Psoas muscle (tissue), 8 donors: ENCODE data around the gene CIDEB. TPM values are rescaled to one million over a fixed set of nuclear protein-coding genes. Genes with fewer than 3 reads are reported as not detected.

Experiments used
- ATAC-seq, 4 donors: fragments of 200-7000 bp; cut with Tn5 transposase; one replicate each; pipeline ENCODE4 v1.9.1; 2020; ENCODE audit warnings: moderate library complexity in 3 of 4, mild to moderate bottlenecking in 2 of 4
- DNase-seq, 2 donors: peaks; one replicate each; pipeline ENCODE4 v3.0.0-alpha.2; 2020
- H3K27ac ChIP-seq: fragments of 200-600 bp; one replicate; pipeline ENCODE4 v1.8.0; 2022
- H3K27me3 ChIP-seq, 3 donors: fragments of 200-600 bp in 1 of 3; one replicate each; pipeline versions ENCODE4 v1.6.1 to v1.8.0; 2013 to 2022; ENCODE audit warnings: low read length in 2 of 3, mild to moderate bottlenecking in 2 of 3, moderate library complexity in 1 of 3; ENCODE audit not compliant: insufficient read depth in 3 of 3
- H3K36me3 ChIP-seq, 2 donors: fragments of 200-600 bp in 1 of 2; one replicate each; pipeline versions ENCODE4 v1.6.1 to v1.8.0; 2013 to 2022; ENCODE audit warnings: low read depth in 1 of 2, mild to moderate bottlenecking in 1 of 2, moderate library complexity in 1 of 2; ENCODE audit not compliant: insufficient read depth in 1 of 2
- H3K4me1 ChIP-seq: fragments of 200-600 bp; one replicate; pipeline ENCODE4 v1.8.0; 2022
- H3K4me3 ChIP-seq: fragments of 200-600 bp; one replicate; pipeline ENCODE4 v1.8.0; 2022; ENCODE audit warnings: mild to moderate bottlenecking
- H3K9me3 ChIP-seq: fragments of 200-600 bp; one replicate; pipeline ENCODE4 v1.8.0; 2022
- WGBS, 3 donors: extraction: QIAGEN DNeasy Blood & Tissue Kit; methylation state at CpG; one replicate each; pipeline versions ENCODE4 v1.1.6 to v1.1.7; 2013; 5-methylcytosine and 5-hydroxymethylcytosine counted together
- intact Hi-C, 2 donors: fragments of 100-400 bp; cut with DNase I; formaldehyde crosslinking; loops; one replicate each; pipeline versions ENCODE4 v1.11.0 to v1.14.2; 2022
- polyA plus RNA-seq, 3 donors: library from polyadenylated mRNA; stranded (reverse); fragments of 200-250 nt; gene quantifications; one replicate each; pipeline ENCODE4 v1.2.3, GENCODE V29; 2013
- total RNA-seq, 4 donors: library from RNA; stranded (reverse); fragmentation: NEBNext Ultra II Directional in 2 of 4; extraction: Animal tissue kit (Norgen Biotek cat#: 25700) in 2 of 4; gene quantifications; one replicate each; pipeline versions ENCODE4 v1.2.1 to v1.2.4, GENCODE V29; 2021 to 2023
- TF ChIP-seq, protein P1 (sequence below): fragments of 200-600 bp; IDR thresholded peaks from one replicate; pipeline ENCODE4 v1.8.0; 2022; ENCODE audit warnings: antibody characterized with exemption
- donor health status: healthy with polysubstance abuse.
- donor health status: DM: no; HTN: no; CAD: no; lungs with moderate emphysema.
- donor health status: Bipolar disorder and iron deficiency.
- donor health status: healthy.
- donor health status: DM: yes; HTN: yes; CAD: no.
- donor health status: DM: no; HTN: no; CAD: no.
- donor health status: DM: no; HTN: no; CAD: no.
- donor health status: DM: yes; HTN: yes; CAD: no.

Gene CIDEB
- total and polyA plus RNA-seq, 7 donors, result 0.95 to 2.5 (median 1.7) TPM

DNA sequence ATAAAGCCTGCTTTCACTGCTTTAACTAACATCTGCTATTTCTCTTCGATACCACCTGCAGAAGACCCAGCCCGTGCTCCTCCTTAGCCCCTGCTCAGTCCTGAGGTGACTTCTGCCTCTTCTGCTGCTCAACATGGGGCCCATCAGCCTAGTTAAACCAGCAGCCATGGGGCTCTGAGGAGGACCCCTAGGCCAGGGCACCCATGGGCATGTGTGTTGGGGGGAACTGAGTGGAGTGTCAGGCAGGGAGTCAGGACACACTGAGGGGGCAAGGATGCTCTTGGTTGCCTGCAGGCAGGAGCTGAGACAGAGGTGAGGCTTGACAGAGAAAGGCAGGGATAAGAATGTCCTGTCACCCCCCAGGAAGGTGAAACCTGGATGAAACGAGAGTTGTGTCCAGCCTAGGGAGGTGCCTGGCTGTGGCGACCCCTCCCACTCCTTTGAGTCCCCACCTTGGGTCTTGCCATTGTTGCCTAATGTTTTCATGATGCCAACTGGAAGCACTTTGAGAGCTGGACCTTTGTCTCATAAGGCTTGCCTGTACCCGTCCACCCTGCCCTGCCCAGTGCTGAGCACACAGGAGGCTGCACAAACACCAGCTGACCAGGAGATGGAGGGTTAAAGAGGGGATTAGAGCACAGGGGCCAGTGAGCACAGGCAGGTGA, 23.8 kb downstream of the CIDEB start:
- 82 to 83% (median 83%) methylated on average over 5 of the region's 5 CpGs for WGBS, 3 donors
- DNase-seq (no peak), ATAC-seq (no peak)
- H3K4me3 ChIP-seq, result no peak overlapping the region
- no peaks in the 10 kb centered on the region for H3K9me3 ChIP-seq
- H3K27ac ChIP-seq, result no peak overlapping the region
- H3K27me3 ChIP-seq, result no peaks in the 10 kb centered on the region
- H3K36me3 ChIP-seq, result no peaks in the 10 kb centered on the region
- intact Hi-C loops, result no loop called here
- TF ChIP-seq, protein P1, sequence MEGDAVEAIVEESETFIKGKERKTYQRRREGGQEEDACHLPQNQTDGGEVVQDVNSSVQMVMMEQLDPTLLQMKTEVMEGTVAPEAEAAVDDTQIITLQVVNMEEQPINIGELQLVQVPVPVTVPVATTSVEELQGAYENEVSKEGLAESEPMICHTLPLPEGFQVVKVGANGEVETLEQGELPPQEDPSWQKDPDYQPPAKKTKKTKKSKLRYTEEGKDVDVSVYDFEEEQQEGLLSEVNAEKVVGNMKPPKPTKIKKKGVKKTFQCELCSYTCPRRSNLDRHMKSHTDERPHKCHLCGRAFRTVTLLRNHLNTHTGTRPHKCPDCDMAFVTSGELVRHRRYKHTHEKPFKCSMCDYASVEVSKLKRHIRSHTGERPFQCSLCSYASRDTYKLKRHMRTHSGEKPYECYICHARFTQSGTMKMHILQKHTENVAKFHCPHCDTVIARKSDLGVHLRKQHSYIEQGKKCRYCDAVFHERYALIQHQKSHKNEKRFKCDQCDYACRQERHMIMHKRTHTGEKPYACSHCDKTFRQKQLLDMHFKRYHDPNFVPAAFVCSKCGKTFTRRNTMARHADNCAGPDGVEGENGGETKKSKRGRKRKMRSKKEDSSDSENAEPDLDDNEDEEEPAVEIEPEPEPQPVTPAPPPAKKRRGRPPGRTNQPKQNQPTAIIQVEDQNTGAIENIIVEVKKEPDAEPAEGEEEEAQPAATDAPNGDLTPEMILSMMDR, result no peak
- H3K4me1 ChIP-seq, result no peaks in the 10 kb centered on the region

DNA sequence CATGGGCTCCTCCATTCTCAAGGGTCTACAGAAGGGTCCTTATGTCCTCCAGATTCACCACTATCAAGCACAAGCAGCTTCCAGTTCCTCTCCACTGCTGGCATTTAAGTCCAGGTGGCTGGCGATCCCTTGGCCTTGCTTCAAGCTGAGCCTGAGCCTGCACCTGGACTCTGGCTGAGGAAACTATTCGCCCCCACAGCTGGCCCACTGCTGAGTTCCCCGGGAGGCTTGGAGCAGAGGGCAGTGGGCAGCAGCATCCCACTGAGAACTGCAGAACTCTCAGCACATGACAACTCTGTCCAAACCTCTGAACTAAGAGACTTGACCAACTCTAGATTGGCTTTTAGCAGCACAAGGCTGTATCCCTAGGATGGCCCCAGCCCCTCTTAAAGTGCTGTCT, 25.0 kb downstream of the CIDEB start:
- no peak for DNase-seq
- no peaks in the 10 kb centered on the region for H3K9me3 ChIP-seq
- H3K27me3 ChIP-seq, result no peaks in the 10 kb centered on the region
- no peak overlapping the region for H3K4me3 ChIP-seq
- intact Hi-C loops, result no loop called here
- no peaks in the 10 kb centered on the region for H3K4me1 ChIP-seq
- H3K27ac ChIP-seq, result no peak overlapping the region
- no peak for ATAC-seq
- TF ChIP-seq, protein P1, result no peak
- H3K36me3 ChIP-seq, result no peaks in the 10 kb centered on the region
- 53 to 60% (median 56%) methylated on average over 3 of the region's 3 CpGs for WGBS, 3 donors

DNA sequence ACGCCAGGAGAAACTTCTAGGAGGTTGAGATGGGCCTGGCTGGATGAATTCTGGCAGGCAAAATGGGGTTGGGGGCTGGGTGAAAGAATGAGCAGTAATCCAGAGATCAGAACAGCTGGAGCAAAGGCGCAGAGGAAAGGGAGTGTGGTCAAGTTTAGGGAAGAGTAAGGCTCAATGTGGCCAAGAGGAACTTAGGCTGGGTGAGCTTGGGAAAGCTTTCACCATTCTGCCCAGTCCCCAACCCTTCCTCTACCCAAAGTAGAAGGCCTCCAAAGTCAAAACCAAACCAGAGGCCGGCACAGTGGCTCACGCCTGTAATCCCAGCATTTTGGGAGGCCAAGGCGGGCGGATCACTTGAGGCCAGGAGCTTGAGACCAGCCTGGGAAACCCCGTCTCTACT, 26.1 kb downstream of the CIDEB start:
- Histone ChIP-seq H3K4me3 (no peak overlapping the region), H3K27me3 (no peaks in the 10 kb centered on the region), H3K36me3 (no peaks in the 10 kb centered on the region), H3K27ac (no peak overlapping the region), H3K9me3 (no peaks in the 10 kb centered on the region), H3K4me1 (no peaks in the 10 kb centered on the region)
- ATAC-seq, result no peak
- intact Hi-C loops, result no loop called here
- WGBS, 3 donors, result 78 to 90% (median 79%) methylated on average over 5 to 7 of the region's 7 CpGs
- TF ChIP-seq, protein P1, result no peak
- DNase-seq, result no peak

DNA sequence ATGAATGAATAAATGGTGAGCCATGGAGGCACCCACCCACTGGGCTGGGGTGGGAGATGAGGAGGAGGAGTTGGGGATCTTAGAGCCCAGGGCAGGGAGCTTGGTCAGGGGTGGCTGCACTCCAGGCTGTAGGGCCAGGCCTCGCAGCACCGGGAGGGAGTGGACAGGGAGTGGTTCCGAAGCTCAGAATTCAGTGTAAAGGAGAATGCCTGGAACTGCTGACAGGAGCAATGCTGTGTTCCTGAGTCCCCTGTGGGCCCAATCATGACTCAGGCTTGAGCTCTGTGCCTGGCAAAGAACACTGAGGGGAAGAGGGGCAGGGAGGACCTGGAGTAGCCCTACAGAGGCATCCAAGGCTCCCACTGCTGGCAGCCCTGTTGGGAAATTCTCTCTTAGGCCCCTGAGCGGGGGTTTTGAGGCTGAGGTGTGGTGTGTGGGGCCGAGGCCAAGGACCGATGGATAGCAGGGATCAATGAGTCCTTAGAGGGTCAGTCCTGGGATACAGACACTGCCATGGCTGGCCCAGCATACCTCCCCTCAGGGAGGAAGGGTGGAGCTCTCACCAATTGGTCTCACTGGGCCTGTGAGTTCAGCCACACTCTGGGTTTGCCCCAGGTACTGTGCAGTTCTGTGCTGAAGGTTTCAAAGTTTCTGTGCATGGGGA, 26.8 kb downstream of the CIDEB start:
- TF ChIP-seq, protein P1, result no peak
- H3K36me3 ChIP-seq, result no peaks in the 10 kb centered on the region
- ATAC-seq, result no peak
- H3K27me3 ChIP-seq, result no peaks in the 10 kb centered on the region
- no peaks in the 10 kb centered on the region for H3K4me1 ChIP-seq
- no peak for DNase-seq
- H3K4me3 ChIP-seq, result no peak overlapping the region
- no peaks in the 10 kb centered on the region for H3K9me3 ChIP-seq
- WGBS, 3 donors, result 65 to 74% (median 68%) methylated on average over 6 of the region's 6 CpGs
- intact Hi-C loops, result no loop called here
- H3K27ac ChIP-seq, result no peak overlapping the region
